GM21526 (cell line): ENCODE measurements around the gene USP14.

ENCODE experiments used
- ATAC-seq: cut with Tn5 transposase; IDR thresholded peaks from one replicate; pipeline ENCODE4 v1.9.1; 2021; ENCODE audit warnings: moderate library complexity; ENCODE audit not compliant: unreplicated experiment, low FRiP score

USP14 gene

DNA sequence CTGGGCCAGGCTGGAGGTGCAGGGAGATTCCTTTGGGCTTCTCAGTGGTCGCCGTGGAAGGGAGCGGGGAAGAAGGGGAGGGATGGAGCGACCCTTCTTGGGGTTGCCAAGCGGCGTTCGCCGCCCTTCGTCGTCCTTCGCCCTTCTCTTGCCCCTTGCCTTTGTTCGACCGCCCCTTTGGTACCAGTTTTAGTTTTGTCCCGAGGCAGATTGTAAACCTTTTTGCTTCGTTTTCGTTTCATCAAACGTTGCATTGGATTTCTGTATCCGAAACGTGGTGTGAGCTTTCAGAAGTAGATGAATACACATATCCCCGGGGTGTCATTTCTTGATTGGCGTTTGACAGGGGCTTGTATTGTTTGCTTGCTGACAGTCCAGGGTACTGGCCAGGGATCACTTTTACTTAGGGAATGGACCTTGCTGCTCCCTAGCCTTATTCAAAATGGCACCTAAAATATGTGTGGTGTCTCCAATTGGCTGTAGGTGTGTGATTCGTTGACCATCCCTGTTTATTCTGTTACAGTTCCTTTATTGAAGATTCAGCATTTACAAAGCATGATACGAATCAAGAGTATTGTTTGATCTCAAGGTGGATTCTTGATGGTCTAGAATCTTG is 788 bp downstream of the USP14 start:
- peak; percentile 2 for ATAC-seq

DNA sequence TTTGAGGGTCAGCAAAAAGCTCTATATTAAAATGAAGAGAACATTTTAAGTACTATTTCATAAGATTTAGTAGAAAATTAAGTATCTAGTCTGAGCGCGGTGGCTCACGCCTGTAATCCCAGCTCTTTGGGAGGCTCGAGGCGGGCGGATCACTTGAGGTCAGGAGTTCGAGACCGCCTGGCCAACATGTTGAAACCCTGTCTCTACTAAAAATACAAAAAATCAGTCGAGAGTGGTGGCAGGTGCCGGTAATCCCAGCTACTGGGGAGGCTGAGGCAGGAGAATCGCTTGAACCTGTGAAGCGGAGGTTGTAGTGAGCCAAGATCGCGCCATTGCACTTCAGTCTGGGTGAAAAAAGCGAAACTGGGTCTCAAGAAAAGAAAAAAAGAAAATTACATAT is 1.6 kb downstream of the USP14 start:
- no peak for ATAC-seq

DNA sequence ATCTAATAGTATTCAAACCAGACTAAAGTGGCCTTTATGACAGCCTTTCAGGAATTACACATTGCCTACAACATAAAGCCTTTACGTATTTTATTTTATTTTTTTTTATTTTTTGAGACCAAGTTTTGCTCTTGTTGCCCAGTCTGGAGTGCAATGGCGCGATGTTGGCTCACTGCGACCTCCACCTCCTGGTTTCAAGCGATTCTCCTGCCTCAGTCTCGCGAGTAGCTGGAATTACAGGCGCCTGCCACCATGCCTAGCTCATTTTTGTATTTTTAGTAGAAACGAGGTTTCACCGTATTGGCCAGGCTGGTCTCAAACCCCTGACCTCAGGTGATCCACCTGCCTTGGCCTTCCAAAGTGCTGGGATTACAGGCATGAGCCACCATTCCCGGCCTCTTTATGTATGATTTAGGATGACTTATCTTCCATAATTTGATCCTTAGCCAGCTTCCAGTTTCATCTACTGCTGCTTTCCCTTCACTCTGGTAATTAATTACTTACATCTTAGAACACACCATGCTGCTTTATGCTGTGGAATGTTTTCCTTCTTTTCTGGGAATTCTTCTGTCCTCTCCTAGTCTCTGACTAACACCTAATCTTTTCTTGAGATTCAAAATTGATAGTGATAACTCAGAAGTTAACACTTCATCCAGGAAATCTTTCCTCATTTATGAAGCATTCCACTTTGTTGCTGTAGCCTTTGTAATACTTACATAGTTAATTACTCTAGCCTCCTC is 2.6 kb downstream of the USP14 start:
- ATAC-seq: no peak

DNA sequence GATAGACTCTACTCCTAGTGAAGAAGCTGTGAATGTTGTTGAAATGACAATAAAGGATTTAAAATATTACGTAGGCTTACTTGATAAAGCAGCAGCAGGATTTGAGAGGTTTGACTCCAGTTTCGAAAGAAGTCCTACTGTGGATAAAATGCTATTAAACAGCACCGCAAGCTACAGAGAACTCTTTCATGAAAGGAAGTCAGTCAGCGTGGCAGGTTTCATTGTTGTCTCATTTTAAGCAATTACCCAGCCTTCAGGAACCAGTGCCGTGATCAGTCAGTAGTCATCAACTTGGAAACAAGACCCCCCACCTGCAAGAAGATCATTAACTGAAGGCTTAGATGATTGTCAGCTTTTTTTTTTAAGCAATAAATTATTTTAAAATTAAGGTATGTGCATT is 14.0 kb downstream of the USP14 start:
- no peak for ATAC-seq

DNA sequence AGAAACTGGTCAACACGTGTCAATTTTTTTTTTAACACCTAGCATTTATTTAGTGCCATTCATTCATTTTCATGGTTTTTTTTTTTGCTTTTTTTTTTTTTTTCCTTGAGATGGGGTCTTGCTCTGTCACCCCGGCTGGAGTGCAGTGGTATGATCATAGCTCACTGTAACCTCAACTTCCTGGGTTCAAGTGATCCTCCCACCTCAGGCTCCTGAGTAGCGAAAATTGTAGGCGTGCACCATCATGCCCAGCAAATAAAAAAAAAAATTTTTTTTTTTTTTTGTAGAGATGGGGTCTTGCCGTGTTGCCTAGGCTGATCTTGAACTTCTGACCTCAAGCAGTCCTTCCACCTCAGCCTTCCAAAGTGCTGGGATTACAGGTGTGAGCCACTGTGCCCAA is 21.1 kb downstream of the USP14 start:
- ATAC-seq: no peak

DNA sequence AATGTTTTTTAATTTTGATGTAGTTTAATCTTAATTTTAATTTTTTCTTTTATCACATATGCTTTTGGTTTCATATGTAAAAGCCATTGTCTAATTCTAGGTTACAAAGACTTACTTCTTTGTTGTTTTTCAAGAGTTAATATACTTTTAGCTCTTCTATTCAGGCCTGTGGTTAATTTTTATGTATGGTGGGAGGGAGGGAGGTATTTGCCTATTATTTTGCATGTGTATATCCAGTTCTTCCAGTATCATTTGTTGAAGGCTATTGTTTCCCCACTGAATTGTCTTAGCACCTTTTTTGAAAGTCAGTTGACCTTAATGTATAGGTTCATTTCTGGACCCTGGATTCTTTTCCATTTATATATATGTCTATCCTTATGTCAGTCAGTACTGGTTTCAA is 23.4 kb downstream of the USP14 start:
- no peak for ATAC-seq

DNA sequence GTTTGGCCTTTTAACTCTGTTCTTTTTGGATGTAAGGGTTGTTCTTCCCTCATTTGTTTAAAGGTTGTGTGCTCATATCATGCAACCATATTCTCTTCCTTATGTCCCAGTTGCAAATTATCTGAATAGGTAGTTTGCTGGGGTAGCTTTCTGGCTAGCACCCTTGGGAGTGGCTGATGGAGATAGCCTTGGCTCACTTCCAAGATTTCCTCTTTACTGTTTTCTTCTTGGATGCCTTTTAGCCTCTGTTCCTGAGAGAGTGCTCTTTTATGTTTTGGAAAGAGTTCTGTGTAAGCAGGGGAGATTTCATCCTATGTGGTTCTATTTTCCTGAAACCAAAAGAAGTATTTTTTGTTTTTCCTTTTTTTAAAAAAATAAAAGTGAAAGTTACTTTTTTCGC is 25.4 kb downstream of the USP14 start:
- no peak for ATAC-seq

DNA sequence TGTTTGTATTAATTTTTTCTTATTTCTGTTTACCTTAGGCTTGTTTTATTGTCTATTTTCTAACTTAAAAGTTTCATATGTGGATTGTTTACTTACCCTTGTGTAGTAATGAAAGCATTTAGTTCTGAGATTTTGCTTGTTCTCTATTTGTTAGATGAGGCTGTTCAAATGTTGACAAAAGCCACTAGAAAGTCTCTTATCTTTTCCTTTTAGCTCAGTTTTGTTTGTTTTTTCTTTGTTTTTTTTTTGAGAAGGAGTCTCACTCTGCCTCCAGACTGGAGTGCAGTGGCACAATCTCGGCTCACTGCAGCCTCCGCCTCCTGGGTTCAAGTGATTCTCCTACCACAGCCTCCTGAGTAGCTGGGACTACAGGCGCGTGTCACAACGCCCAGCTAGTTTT is 30.9 kb downstream of the USP14 start:
- no peak for ATAC-seq

DNA sequence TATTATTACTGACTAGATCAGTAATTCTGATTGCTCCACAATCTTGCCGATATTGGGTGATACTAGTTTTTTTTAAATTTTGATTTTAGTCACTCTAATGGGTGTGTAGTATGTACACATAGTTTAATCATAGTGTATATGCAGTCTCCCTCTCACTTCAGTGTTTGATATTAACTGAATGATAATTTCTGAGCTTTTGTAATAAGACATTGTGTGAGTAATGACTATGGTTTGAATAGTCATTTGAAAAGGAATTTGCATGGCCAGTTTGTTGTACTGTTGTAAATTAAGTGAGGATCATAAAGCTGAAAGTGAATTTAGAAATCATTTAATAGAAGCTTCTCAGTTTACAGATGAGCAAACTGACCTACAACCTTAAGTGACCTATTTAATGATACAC is 33.4 kb downstream of the USP14 start:
- no peak for ATAC-seq

DNA sequence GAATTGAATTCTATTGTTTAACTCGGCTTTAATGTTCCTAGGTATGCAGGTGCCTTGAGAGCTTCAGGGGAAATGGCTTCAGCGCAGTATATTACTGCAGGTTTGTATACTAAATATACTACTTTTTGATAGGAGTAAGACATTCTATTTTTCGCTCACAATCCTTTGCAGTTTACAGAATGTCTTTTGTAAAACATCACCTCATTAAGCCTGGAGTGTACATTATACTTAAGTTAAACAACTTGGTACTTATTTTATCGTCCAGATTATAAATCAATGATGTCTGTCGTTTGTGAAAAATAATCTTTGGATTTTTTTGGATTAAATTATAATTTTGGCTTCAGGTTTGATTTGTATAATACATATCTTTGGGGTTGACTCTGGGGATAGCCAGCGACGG is 34.4 kb downstream of the USP14 start:
- ATAC-seq: no peak

DNA sequence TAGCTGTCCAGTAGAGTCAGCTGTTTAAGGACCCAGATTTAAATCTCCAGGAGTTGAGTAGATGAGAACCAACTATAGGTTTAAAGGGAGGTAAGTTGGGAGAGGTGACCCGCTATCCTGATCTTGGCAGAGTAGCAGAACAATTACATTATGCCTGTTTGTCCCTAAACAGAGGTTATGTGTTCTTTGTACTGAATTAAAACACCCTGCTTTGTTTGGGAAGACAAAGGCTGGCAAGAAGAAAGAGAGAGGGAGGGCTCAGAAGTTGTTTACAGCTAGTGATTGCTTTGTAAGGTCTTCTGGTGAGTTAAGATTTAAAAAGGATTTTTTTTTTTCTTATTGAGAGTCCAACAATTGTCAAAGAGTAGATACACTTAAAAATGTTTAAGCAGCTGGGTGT is 37.3 kb downstream of the USP14 start:
- ATAC-seq: no peak

DNA sequence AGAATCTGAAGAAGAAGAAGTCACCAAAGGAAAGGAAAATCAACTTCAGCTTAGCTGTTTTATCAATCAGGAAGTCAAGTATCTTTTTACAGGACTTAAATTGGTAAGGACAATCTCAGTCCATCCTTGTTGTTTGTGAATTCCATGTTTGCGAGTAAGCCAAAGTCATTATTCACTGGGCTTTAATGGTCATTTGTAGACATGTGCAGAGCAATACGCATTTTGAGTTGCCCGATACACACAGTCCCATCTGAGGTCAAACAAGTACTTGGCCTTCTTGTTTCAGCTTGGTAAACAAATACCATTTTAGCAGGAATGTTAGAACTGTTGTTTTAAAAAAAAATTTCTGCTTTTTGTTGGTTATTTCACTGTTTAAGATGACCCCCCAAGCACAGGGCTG is 40.9 kb downstream of the USP14 start:
- ATAC-seq: no peak

DNA sequence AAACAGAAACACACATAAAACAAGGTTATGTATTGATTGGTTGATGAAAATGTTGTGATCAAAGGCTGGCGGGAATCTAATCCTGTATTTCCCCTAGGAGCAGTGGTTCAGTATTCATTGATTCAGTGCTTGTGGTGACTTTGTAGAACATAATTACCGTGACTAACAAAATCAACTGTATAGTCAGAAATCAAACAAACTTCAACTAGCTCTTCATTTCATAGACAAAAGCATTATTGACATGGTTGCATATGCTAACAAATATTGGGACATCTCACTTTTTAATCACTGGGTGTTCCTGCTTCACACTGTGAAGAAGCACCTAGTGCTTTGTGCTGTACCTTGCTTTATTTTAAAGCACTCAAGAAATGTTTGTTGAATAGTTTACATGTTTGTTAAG is 41.4 kb downstream of the USP14 start:
- ATAC-seq: no peak

DNA sequence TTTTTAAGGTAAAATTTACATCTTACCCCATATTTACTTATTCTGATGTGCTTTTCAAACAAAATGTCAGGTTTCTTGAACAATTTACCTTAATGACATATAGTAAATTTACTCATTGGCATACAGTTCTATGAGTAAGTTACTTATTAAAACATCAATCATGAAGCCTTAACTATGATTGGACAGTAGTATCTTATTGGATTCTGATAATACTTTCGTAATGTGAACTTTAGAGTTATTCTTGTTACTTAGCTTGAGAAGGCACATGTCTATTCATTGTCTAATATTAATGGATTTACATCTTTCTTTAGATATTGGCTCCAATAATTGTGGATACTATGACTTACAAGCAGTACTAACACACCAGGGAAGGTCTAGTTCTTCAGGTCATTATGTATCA is 51.7 kb downstream of the USP14 start:
- no peak for ATAC-seq

DNA sequence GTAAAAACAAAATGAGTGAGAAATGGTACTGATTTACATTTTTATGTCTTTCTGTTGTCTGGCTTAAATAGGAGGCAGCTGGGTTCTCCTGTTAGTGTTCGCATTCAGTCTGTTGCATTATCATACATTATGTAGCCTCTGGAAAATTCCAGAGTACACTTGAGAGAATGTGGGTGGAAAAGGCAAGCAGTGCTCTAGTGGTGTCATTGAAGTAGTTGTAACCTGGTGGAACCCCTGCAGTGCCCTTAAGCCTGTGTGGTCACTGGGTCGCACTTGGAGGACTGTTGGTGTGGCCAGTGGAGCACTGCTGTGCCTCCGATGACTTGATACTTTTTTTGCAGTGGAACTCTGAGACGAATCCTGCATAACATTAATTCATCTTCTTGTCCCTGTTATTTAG is 52.4 kb downstream of the USP14 start:
- no peak for ATAC-seq

DNA sequence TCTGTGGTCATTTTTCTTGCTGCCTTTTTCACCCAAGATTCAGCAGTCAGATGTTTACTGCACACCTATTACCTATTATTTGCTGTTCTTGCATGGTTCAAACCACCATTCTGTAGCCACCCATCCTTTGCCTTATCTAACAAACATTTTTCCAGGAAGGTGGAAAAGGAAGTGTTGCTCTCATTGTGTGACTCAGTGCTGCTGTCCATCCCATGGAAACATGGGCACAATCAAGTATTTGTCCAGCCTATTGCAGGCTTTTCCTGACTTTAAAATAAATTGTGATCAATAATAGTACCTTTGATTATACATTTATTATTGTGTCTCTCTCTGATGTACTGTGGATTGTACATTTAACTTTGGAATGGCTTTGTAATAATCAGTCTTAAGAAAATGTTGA is 53.2 kb downstream of the USP14 start:
- ATAC-seq: no peak

DNA sequence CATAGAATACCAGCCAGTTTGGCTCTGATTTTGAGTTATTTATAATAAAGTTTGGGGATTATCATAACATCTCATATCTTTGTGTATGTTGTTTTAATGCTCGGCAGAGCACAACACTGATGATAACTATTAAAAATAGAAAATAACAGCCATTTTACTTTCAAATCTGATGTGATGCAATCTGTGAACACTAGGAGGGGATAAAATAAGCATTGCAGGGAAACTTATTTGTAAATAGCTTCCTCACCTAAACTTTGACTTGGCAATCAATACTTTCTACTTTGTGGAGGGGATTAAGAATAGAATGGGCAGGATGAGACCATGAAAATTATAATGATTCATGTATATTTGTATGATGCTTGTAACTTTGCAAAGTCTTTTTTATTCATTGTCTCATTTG is 54.4 kb downstream of the USP14 start:
- ATAC-seq: no peak

DNA sequence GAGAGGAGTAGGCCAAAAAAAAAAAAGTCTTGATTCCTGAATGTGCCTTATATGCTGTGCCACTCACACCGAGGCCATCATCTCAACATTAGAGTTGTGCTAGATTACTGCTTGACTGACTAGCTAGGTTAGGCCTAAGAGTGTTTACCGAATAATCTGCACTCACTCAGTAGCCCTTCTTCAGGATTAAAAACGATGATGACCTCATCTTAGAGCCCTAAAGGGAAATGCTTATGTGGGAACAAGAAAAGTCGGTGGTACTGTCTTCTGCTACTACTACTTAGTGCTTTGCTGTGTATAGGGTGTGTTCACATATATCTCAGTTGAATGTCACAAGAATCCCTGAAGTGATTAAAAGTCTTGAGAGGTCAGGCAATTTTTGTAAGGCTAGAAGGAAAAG is 55.1 kb downstream of the USP14 start:
- ATAC-seq: no peak

DNA sequence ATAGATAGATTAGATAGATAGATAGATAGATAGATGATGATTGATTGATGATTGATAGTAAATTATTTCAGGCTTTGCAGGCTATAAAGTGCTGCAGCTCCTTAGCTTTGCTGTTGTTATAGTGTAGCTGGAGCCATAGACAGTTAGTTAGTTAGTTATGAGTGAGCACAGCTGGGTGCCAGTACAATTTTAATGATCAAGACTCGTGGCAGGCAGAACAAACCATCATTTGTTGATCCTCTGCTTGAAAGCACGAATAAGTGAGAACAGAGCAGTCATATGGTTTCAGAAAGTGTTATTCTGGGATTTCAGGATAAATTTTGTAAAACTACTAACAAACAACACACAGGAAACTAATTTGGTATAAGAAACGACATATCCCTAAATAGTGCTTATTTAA is 55.6 kb downstream of the USP14 start:
- no peak for ATAC-seq

DNA sequence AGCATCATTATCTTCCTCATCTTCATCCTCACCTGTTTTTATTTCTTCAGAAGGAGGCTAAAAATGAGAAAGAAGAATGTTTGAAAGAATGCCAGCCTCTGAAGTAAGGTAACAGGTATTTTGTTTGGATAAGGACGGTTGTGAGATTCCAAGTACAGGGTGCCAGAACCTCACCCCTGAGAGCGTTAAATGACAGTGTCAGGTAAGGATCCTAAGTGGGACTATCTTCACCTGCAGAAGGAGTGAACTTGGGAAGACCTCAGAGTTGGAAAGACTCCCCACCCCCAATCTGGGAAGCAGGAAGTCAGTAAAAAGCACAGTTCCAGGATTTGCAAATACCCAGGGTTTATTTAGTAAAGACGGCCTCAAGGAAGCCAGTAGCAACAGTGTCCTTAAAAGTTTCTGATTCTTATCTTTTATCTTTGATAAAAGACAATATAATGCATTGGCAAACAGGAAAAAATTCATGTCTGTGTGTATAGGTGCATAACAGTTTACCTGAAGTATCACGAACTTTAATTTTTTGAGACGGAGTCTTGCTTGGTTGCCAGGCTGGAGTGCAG is 57.2 kb downstream of the USP14 start:
- ATAC-seq: no peak

DNA sequence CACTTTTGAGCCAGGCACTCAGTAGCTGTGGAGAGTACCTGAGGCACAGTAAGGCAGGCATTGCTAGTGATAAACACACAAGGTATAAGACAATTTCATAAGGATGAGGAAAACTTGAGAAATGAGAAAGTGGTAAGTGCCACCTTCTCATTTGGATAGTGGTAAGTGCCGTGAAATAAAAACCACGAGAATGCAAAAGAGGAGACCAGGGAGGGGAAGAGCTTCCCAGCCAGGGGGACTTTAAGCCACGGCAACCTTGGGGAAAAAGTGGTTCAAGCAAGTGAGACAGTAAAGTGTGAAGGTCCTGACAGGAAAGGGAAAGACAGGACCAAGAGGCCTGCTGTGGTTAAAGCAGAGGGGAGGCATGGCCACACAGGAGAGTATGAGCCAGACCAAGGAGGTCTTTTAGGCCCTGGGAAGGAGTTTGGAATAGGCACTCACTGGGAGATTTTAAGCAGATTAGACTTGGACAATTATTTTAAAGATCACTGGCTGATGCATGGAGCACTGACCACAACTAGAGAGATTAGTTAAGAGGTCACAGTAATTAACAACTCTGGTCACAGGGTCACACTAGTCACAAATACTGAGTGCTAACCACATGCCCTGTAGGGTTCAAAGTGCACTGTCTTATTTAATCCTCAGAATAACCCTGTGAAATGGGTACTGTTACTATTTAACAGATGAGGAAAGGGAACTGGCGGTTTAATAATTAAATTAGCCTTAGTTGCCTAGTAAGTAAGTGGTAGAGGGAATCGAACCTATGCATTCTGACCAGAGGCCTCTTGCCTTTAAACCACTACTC is 59.4 kb downstream of the USP14 start:
- ATAC-seq: no peak

DNA sequence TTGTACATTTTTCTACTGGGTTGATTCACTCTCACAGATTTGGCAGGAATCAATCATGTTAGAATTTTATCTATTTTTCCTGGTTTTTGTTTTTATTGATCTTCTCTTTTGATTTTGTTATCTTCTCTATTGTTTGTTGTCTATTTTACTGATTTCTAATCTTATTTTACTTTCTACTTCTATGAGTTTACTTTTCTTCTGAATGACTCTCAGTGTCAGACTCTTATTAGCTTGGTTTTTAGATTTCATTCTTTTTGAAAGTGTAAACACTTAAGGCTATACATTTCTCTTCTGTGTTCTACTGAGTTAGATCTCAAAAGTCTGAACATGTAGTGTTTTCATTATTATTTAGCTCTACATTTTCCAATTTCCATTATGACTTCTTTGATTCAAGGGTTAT is 62.4 kb downstream of the USP14 start:
- no peak for ATAC-seq
